Testis (tissue), 2 donors: ENCODE measurements around the gene HIPK3.

Experiments
- CTCF ChIP-seq, 3 experiments: fragments of 450-650 bp in 2 of 3; fragments of 200-600 bp in 1 of 3; sonication (generic) in 1 of 3; IDR thresholded peaks; one replicate each; pipeline ENCODE4 v1.5.1; 2016 to 2019; ENCODE audit warnings: antibody characterized with exemption in 3 of 3, mild to moderate bottlenecking in 2 of 3, moderate library complexity in 1 of 3
- POLR2A ChIP-seq: fragments of 450-650 bp; IDR thresholded peaks from one replicate; pipeline ENCODE4 v1.6.1; 2017; ENCODE audit warnings: antibody characterized with exemption, mild to moderate bottlenecking, moderate library complexity

DNA sequence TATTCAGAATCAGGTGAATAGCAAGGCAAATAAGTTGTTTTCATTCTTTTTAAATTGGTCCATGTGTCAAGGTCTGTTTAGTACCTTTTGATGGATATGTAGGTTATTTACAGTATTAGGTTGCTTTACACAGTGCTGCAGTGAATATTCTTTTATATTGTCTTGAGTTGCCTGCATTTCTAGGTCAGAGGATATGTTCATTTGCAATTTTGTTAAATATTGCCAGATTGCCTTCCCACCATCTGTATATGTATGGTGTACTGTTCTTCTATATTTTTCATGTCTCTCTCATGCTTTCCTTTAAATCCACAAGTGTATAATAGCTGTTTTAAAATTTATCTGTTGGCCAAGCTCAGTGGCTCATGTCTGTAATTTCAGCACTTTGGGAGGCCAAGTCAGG lies 24.6 kb downstream of the HIPK3 start:
- TF ChIP-seq CTCF (IDR thresholded peaks at IDR 0.05) (no peak), POLR2A (no peak)
